Hindlimb muscle (tissue), 1 donor: Measurements from ENCODE around the gene ATP4A. TPM values are rescaled to one million over a fixed set of nuclear protein-coding genes. Genes with fewer than 3 reads are reported as not detected.
A peak's percentile ranks its signal among the peaks of the same experiment; 100 is the strongest.

Source experiments
- DNase-seq: peaks from one replicate; pipeline ENCODE4 v3.0.0-alpha.2; 2013
- polyA plus RNA-seq: library from polyadenylated mRNA; unstranded; fragments of 120-200 nt; gene quantifications from one replicate; pipeline ENCODE4 v1.2.1, GENCODE V29; 2013; ENCODE audit not compliant: insufficient read length

ATP4A gene
- polyA plus RNA-seq, 1 donor = not detected

DNA sequence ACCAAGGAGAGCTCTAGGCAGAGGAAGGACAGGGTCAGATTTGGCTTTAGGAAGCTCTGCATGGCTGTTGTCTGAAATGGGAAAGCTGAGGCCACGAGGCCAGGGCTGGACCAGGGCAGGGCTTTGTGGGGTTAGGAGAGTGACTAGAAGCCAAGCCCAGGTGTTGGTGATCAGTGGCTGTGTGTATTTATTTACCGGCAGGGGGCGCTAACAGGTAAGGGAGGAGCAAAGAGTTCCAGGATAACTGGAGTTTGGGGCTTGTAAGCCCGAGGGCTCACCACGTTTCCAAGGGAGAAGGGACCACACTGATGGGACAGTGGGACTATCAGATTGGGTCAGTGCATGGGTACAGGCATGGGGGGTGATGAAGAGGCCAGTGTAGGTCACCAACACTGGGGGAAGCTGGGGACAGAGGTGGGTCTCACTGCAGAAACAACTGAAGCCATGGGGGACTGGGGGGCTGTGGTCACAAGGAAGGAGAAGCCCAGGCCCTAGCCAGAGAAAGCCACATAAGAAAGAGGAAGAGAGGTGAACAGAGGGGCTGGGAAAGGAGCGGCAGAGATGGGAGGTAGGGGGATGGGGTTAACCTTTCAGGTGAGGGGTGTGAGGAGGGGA lies 14.2 kb downstream of the ATP4A start:
- DNase-seq = peak; percentile 29

DNA sequence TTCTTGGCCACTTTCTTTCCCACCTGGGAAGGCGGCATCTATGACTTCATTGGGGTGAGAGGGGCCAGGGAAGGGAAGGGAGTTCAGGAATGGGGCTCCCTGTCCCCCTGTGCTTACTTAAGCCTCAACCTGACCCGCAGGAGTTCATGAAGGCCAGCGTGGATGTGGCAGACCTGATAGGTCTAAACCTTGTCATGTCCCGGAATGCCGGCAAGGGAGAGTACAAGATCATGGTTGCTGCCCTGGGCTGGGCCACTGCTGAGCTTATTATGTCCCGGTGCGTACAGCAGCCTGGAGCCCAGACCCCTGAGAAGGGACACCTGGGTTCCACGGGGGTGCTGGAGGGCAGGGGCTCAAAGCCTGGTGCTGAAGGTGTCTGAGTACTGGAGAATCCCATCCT lies 16.9 kb downstream of the ATP4A start:
- no peak for DNase-seq

DNA sequence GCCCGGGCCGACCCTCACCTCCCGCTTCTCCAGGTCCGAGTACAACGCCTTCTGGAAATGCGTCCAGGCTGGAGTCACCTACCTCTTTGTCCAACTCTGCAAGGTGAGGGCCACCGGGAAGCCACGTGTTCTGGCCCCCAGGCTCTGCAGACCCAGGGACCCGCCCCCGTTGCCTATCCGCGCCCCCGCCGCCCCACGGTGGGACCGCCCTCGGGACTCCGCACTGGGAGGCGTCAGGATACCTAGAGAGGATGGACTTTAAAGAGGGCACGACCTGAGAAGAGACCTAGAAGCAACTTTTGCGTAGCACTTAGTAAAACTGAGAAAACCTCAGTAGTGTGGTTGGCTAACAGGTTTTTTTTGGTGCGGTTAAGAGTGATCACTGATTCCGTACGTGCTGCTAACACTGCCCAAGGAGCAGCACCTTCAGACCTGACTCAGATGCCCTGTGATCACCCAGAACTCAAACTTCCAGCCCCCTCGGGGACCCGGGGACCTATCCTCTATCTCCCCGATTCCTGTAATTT lies 17.5 kb downstream of the ATP4A start:
- no peak for DNase-seq

DNA sequence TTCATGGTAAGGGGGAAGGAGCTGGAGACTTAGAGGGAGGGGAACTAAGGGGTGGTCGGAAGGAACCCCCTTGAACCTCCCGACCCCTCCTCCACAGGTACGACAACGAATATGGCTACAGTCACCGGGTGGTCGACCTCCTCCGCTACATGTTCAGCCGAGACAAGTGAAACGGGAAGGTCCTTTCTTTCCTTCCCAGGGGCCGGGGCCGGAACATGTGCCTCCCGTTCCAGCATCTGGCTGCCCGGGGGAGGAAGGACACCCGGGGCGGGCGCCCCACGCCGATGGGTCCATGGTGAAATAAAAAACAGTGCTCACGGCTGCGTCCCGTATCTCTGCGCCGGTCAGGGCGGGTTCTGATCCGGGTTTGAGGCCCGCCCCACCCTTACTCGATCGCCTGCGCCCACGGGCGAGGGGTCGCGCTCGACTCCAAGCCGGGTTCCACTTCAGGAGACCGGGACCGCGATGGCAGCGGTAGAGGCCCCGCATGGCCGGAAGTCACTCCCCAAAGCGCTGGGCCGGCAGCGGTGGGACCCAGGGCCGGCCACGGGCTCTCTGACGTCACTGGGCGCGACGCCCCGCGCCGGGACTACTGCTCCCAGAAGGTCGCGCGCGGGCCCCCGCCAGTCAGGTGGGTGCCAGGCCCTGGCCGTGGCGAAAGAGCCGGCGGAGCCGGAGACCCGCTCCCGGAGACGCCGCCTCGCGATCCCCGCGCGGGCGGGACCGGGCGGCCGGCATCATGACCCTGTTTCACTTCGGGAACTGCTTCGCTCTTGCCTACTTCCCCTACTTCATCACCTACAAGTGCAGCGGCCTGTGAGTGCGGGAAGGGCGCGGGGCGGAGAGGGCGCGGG lies 18.2 kb downstream of the ATP4A start, which contains the start of gene TMEM147:
TSS of gene TMEM147 (plus strand) at position 626 of the 854 bp plus-strand sequence. CDS start at position 740, 114 bp downstream.
- DNase-seq = peak; percentile 93

DNA sequence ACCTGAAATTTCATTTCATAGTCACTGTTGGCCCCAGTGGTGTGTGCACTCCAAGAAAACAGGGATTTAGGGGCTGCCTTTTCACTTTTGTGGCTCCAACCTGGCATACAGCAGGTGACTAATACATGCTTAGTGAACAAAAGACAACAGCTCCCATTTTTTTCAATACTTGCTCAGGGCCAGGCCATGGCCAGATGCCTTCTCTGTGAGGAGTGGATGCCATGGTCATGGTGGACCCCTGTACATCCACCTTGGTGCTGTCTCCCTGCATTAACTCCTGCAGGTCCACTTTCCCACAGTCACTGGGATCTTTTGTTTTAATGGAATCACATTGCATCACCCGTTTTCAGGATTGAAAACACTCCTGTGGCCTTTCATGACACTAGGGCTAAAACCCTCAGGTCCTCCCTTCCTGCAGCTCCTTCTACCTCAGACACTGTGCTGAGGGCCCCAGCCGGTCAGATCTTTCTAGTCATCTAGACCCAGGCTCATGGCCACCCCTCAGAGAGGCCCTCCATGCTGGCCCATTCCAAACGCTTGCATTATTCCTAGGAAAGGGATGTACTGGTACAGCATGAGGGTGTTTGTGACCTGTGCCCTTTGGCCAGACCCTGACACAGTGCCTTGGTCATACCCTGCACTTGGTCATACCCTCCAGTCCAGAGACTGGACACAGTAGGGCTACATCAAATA lies 19.2 kb downstream of the ATP4A start:
- no peak for DNase-seq

DNA sequence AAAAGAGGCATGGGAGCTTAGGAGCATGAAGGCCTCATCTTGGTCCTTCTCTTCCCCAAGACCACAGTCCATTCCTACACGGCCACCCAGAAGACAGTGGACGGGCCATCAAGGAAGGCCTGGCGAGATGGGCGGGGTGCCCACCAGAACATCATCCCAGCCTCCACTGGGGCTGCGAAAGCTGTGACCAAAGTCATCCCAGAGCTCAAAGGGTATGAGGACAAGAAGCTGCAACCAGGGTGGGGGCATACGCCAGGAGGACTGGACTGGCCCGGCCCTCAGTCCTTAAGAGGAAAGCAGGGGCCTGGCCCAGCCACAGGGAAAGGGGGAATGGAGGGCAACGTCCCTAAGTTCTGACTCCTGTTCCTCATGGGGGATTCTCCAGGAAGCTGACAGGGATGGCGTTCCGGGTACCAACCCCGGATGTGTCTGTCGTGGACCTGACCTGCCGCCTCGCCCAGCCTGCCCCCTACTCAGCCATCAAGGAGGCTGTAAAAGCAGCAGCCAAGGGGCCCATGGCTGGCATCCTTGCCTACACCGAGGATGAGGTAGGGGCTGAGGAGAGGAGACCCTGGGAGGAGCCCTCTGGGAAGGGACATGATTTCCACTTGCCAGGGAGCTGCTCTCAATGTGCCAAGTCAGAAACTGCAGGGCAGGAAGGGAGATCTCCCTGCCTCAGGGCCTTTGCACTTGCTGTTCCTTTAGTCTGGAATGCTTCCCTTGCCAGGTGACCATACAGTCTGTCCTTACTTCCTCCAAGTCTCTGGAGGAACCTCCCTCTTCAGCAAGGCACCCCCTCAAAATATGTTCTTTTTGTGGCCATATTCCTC lies 20.0 kb downstream of the ATP4A start:
- DNase-seq = no peak

DNA sequence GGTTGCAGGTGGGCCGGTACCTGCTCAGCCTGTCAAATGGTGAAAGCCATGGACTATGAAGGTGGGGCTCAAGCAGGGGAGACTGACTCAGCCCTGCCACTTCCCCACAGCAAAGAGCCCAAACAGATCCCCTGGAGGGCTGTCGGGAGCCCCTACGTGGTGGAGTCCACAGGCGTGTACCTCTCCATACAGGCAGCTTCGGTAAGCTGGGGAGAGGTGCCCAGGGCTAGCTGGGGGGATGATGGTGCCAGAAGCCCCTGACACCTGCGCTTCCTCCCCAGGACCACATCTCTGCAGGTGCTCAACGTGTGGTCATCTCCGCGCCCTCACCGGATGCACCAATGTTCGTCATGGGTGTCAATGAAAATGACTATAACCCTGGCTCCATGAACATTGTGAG lies 21.2 kb downstream of the ATP4A start:
- no peak for DNase-seq

DNA sequence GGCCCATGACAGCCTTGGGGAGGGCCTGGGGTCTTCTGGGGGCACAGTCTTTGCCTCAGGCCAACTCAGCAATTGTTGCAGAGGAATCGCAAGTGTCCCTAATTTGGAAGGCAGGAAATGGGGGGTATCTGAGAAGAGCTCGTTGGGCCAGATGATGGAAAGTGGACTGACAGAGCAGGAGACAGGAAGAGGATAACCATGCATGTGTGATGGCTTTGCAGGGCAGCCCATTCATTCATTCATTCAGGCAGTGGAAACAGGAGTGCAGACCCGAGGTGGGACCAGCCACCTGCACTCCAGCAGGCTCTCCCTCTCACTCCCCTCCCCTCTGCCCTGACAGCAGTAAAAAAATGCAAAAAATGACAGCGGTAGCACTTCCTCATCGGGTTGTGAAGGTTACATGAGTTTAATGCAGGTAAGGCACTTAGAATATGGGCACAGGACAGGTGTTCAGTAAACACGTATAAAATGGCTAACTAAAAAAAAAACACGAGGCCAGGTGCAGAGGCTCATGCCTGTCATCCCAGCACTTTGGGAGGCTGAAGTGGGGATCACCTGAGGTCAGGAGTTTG lies 23.0 kb downstream of the ATP4A start:
- no peak for DNase-seq

DNA sequence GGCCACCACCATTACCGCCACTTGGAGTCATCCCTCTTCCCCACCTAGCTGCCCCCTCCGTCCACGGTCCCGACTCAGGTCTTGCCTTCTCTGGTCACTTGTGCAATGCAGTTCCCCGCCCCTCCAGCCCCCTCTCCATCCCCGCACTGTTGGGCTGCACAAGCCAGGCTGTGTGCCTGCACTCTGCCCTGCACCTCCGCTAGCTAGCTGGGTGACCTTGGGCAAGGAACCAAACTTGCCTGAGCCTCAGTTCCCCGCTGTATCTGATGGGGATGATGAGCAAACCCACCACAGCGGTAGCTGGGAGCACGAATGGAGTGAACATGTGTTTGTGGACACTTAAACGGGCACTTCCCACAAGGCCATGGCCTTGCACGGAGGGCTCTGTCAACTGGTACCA lies 23.6 kb downstream of the ATP4A start:
- DNase-seq = no peak

DNA sequence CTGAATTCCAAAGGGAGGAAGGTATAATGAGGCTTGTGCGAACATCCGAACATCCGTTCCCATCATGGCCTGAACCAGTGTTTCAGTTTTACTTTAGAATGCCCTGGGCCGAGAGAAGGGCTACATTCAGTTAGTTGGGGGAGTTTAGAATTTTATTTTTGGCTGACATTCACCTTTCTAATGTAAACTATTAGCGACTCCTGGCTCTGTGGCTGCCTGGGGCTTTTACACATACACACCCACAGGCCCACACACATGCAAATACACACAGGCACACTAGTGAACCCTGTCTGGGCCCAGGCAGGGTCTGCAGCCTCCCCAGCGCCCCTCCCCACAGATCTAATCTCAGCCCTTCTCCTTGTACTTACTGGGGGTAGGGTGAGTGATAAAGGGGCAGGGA lies 24.1 kb downstream of the ATP4A start:
- DNase-seq = no peak

DNA sequence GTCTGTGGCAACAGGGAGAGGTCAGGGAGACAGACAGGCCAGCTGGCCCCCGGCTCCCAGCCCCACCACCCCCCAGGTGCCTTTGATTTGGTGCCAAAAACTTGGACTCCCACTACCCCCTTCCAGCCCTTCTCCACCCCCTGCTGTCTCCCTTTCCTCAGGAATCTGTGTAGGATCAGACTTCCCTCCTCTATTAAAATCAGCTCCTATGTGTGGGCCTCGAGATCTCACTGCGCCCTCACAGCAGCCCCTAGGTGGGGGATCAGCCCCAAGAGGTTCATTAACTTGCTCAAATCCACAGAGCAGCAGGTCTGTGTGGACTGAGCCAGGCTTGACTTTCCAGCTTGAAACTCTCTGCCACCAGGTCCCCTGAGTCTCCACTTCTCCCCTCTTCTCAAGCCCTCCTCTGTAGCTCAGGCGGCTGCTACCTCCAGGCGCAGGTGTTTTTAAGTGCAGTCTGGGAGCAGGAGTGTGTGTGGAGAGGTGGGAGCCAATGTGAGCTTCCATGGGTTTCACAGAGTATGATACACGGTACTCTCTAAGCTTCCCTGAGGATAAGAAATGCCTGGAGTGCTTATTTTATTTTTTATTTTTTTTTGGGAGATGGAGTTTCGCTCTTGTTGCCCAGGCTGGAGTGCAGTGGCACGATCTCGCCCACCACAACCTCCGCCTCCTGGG lies 28.5 kb downstream of the ATP4A start:
- no peak for DNase-seq

DNA sequence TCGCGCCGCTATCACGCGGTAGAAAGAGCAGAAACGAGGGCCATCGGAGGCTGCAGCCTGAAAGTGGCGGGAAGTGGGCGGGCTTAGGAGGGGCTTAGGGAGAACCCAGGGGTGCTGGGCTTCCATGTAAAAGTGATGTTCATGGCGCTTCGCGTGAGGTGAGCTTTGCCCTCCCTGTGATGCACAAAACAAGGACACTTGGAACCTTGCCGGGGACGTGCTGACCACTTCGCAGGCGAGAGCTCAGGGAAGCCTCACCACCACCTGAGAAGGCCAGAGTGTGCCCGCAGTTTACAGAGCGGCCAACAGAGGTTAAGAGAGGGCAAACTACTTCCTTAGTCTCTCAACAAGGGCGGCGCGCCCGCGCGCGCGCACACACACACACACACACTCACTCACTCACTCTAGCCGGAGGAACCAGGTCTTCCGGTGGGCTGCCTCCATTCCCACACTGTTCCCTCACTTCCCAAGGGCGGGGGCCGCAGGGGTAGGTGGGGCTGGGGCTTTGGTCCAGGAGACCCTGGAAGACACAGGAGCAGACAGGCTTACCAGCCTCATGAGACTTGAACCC lies 29.6 kb downstream of the ATP4A start:
- DNase-seq = no peak

DNA sequence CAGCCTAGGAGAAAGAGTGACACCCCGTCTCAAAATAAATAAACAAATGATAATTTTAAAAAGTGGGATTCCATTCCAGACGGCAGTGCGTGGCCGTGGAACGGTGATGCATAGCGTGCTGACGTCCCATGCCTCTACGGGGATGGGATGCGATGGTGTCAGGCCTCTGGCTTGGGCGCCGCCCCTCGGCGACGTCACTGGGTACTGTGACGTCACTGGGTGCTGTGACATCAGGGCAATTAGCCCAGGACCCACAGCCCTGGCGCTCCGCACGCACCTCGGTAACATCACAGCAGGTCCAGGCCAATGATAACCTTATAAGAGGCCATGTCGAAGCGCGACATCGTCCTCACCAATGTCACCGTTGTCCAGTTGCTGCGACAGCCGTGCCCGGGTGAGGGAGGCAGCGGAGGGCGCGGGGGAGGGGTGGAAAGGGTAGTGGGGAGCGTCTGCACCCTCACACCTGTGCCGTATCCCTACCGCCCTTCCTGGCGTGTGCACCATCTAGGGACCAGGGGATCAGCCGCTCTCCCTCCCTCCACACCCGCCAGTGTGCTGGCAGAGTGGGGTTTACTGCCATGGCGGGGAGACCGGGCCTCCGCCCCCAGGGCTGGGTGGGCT lies 30.1 kb downstream of the ATP4A start, which contains the start of gene GAPDHS:
TSS of gene GAPDHS (plus strand) at position 256 of the 621 bp plus-strand sequence. CDS start at position 328, 72 bp downstream.
- no peak for DNase-seq

DNA sequence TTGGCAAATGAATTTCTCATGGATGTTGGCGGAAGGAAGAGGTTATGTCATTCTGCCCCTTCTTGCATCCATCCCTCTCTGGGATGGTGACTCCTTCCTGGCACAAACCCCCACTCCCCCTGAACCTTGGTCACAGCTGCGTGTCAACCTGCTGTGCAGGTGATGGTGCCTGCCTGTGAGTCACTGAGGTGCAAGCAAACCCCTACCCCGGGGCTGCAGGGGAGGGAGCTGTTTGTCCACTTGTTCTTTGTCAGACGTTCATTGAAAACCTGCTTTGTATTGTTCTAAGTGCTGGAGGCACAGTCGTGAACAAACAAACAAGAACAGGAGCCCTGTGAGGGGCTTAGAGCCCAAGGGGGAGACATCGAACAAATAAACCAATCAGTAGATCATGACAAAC lies 32.2 kb downstream of the ATP4A start:
- no peak for DNase-seq

DNA sequence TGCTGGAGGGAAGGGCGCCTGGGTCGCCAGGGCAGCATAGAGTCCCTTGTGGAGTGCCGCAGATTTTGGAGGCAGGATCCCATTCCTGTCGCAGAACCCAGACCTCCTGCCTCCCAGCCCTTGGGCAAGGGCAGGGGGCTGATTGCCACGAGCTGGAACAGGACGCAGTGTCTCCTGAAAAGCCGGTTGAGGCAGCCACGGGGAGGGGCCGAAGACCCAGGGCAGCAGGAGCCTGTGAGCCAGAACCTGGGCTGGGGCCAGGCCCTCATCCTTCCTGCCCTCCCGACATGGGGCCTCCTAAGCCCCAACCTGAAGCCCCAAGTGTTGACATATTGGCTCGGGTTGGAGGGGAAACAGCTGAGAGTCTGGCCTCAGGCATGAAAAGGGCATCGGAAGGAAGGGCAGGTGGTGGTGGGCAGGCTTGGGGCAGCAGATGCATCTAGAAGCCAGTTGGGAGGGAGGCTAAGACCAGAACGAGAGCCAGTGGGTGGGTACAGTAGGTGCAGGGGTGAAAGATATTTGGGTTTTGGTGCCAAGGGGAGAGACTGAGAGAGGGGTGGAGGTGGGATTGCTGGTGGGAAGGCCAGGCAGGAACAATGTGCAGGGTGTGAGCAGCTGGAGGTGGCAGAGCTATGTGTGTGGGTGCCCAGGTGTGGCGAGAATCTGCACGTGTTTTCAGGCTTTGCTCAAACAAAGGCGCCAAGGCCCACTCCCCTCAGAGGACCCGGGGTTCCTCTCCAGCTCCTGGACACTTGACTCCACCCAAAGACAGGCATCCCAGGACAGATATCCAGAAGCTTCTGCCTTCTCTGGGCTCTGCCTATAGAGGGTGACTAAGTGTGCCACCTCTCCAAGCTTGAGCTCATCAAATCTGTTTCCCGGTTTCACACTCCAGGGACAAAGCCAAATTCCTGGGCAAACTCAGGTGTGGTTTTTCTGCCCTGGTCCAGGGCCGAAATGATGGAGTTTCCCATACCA lies 33.9 kb downstream of the ATP4A start:
- DNase-seq = no peak

DNA sequence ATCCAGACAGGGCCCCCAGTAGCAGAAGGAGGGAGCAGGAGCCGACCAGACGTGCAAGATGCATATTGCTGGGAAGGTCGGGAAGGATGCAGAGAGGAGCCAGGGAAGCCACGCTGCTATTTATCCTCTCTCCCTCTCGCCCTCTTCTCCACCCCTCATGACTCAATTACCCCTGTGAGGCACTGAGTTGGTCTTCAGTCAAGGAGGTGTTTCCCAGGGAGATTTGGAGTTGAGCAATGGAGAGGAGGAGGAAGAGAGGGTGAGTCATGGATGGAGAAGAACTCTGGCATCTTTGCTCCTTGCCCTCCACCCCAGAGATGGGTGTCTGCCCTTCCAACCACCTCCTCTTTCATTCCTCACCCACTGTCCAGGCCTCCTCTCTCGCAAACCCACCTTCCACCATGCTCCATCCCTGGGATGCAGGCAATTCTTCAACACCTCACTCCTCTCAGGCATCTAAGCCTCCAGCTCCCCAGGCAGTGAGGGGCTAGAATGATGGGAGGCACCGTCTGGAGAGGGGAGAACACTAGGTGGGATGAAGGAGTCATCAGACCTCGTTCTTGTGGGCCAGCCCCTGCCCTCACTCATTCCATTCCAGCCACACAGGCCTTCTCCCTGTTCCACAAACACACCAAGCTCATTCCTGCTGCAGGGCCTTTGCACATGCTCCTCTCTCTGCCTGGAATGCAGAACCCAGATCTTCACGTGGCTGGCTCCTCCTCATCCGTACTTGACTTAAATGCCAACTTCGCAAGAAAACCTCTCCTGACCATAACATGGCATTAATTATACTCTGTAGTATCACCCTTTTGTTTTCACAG lies 35.0 kb downstream of the ATP4A start, which contains the start of gene SBSN:
TSS of gene SBSN (minus strand) at position 94 of the 821 bp plus-strand sequence. CDS start at position 64, 30 bp downstream.
- DNase-seq = no peak

DNA sequence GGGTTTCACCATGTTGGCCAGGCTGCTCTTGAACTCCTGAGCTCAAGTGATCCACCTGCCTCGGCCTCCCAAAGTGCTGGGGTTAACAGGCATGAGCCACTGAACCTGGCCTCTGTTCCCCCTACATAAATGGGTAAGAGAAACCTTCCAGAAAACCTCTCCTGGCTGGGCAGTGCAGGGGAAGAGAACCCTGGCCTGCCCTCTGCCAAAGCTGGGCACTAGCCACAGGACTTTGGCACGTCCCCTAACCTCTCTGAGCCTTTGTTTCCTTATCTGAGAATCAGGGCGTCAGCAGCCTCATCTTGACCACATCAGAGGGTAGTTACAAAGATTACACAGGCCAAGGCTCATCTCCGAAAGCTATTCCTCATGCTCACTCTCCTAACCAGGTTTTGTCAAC lies 37.6 kb downstream of the ATP4A start:
- no peak for DNase-seq
